PFSK-1 (cell line): Measurements from ENCODE around the gene TTLL13.

Experiments used
- FOXP2 ChIP-seq: optimal IDR thresholded peaks from 2 replicates; pipeline ENCODE3; 2011; ENCODE audit warnings: borderline replicate concordance, control low read depth, inconsistent platforms; ENCODE audit not compliant: insufficient read depth; ENCODE audit errors: extremely low read length, extremely low read depth
- POLR2AphosphoS5 ChIP-seq: IDR thresholded peaks from 2 replicates; pipeline ENCODE4 v1.6.1; 2012; ENCODE audit warnings: low read depth, mild to moderate bottlenecking, control low read depth, low read length, moderate library complexity
- SIN3A ChIP-seq: IDR thresholded peaks from 2 replicates; pipeline ENCODE4 v1.6.1; 2012; ENCODE audit warnings: mild to moderate bottlenecking, low read length, moderate library complexity, borderline replicate concordance; ENCODE audit not compliant: insufficient read depth
- TAF1 ChIP-seq: IDR thresholded peaks from 2 replicates; pipeline ENCODE4 v1.6.1; 2012; ENCODE audit warnings: low read length, control low read depth, borderline replicate concordance; ENCODE audit not compliant: insufficient read depth
- TF ChIP-seq, protein P1 (sequence below), 2 experiments: IDR thresholded peaks; 2 replicates each; pipeline versions ENCODE4 v1.6.1 to v1.8.0; 2011 to 2012; ENCODE audit warnings: low read depth in 2 of 2, low read length in 2 of 2, control low read depth in 1 of 2, inconsistent platforms in 1 of 2, mild to moderate bottlenecking in 1 of 2, moderate library complexity in 1 of 2; ENCODE audit not compliant: insufficient read depth in 1 of 2

TTLL13 gene

GRCh38 chr15:90232941-90233386, 16.4 kb upstream of the TTLL13 start:
- TF ChIP-seq FOXP2 (no peak), POLR2AphosphoS5 (no peak), SIN3A (no peak)
- TF ChIP-seq, protein P1, sequence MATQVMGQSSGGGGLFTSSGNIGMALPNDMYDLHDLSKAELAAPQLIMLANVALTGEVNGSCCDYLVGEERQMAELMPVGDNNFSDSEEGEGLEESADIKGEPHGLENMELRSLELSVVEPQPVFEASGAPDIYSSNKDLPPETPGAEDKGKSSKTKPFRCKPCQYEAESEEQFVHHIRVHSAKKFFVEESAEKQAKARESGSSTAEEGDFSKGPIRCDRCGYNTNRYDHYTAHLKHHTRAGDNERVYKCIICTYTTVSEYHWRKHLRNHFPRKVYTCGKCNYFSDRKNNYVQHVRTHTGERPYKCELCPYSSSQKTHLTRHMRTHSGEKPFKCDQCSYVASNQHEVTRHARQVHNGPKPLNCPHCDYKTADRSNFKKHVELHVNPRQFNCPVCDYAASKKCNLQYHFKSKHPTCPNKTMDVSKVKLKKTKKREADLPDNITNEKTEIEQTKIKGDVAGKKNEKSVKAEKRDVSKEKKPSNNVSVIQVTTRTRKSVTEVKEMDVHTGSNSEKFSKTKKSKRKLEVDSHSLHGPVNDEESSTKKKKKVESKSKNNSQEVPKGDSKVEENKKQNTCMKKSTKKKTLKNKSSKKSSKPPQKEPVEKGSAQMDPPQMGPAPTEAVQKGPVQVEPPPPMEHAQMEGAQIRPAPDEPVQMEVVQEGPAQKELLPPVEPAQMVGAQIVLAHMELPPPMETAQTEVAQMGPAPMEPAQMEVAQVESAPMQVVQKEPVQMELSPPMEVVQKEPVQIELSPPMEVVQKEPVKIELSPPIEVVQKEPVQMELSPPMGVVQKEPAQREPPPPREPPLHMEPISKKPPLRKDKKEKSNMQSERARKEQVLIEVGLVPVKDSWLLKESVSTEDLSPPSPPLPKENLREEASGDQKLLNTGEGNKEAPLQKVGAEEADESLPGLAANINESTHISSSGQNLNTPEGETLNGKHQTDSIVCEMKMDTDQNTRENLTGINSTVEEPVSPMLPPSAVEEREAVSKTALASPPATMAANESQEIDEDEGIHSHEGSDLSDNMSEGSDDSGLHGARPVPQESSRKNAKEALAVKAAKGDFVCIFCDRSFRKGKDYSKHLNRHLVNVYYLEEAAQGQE (IDR thresholded peaks at IDR 0.05; ENCODE audit: insufficient read depth in 1 of 2, low read depth in 2 of 2, low read length in 2 of 2) = no peak

DNA sequence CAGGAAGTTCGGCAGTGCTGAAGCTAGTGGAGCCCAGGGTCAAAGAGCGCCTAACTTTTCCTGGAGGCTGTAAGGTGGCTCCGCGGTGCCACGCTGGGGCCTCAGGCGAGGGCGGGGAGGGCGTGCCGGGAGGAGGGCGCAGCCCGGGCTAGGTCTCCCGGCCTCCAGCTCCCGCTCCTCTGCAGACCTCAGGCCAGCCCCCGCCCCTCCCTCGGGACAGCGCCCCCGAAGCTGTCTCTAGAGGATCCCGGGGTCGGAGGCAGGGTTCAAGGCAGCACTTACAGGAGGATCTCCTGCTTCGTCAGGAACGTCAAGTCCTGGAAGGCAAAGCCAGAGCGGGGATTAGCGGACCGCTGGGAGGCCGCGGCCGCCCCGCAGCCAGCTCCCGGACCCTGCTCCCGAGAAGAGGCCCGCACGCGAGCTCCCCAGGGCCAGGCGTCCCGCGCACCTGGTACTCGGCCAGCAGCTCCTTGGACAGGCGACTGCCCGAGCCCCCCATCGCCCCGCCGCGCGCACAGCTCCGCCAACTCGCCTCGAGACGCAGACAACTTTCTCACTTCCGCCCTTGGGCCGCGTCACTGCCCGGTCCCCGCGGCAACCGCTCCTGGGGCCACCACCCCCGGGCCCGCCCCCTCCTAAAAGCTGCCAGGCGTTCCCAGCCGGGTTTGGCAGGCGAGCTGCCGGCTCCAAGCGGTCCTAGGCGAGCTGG, 15.8 kb upstream of the TTLL13 start, which contains the start of gene CIB1:
Gene CIB1 (minus strand): TSS at position 555 of the 709 bp plus-strand sequence. CDS start 56 bp downstream, at position 499.
- peak; percentile 57; the same call in 1 of the 2 replicates for TF ChIP-seq SIN3A
- TF ChIP-seq, protein P1 (IDR thresholded peaks at IDR 0.05; ENCODE audit: insufficient read depth in 1 of 2, low read depth in 2 of 2, low read length in 2 of 2) = no peak

GRCh38 chr15:90234096-90234988, 15.0 kb upstream of the TTLL13 start, which contains the start of gene GDPGP1:
GDPGP1 (plus strand) TSS chr15:90234209; CDS start chr15:90240909, 6,700 bp downstream.
- TF ChIP-seq, protein P1 (IDR thresholded peaks at IDR 0.05; ENCODE audit: insufficient read depth in 1 of 2, low read depth in 2 of 2, low read length in 2 of 2) = no peak
- TF ChIP-seq POLR2AphosphoS5 (peak; percentile 89), TAF1 (no peak; the same call in 1 of the 2 replicates), FOXP2 (peak; percentile 77), SIN3A (no peak)

DNA sequence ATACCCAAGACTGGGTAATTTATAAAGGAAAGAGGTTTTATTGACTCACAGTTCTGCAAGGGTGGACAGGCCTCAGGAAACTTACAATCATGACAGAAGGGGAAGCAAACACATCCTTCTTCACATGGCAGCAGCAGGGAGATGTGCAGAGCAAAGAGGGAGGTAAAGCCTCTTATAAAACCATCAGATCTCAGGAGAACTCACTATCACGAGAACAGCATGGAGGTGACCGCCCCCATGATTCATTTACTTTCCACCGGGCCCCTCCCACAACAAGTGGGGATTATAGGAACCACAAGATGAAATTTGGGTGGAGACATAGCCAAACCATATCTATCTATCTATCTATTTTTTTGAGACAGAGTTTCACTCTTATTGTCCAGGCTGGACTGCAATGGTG, 10.0 kb upstream of the TTLL13 start:
- TF ChIP-seq POLR2AphosphoS5 = no peak
- TF ChIP-seq, protein P1 (IDR thresholded peaks at IDR 0.05; ENCODE audit: insufficient read depth in 1 of 2, low read depth in 2 of 2, low read length in 2 of 2) = no peak
- TF ChIP-seq FOXP2 = no peak
- TF ChIP-seq SIN3A = no peak
- no peak for TF ChIP-seq TAF1
